Gastroesophageal sphincter (tissue), 4 donors: Measurements from ENCODE around the gene TSPAN9. TPM values are rescaled to one million over a fixed set of nuclear protein-coding genes. Genes with fewer than 3 reads are reported as not detected.

Experiments
- ATAC-seq: fragments of 150-250 bp; one replicate; pipeline ENCODE4 v1.9.1; 2016; ENCODE audit warnings: mild to moderate bottlenecking, moderate library complexity
- H3K27ac ChIP-seq, 4 donors: fragments of 200-600 bp; sonication (generic) in 3 of 4; 1 replicate in 3 of 4; 2 replicates in 1 of 4; pipeline ENCODE4 v1.5.1; 2016 to 2019
- H3K27me3 ChIP-seq: fragments of 200-600 bp; sonication (generic); one replicate; pipeline ENCODE4 v1.5.1; 2019
- H3K36me3 ChIP-seq, 2 donors: fragments of 200-600 bp; sonication (generic); one replicate each; pipeline ENCODE4 v1.5.1; 2019; ENCODE audit warnings: control low read depth in 1 of 2
- H3K4me1 ChIP-seq, 3 donors: fragments of 200-600 bp; sonication (generic); 1 replicate in 2 of 3; 2 replicates in 1 of 3; pipeline ENCODE4 v1.5.1; 2016 to 2019; ENCODE audit warnings: control low read depth in 2 of 3
- H3K4me3 ChIP-seq, 2 donors: fragments of 200-600 bp; sonication (generic); one replicate each; pipeline ENCODE4 v1.5.1; 2019; ENCODE audit warnings: mild to moderate bottlenecking in 1 of 2, moderate library complexity in 1 of 2
- H3K9me3 ChIP-seq, 3 donors: fragments of 200-600 bp; sonication (generic); one replicate each; pipeline ENCODE4 v1.5.1; 2017 to 2019; ENCODE audit warnings: control low read depth in 2 of 3
- EP300 ChIP-seq: sonication (generic); formaldehyde crosslinking; IDR thresholded peaks from one replicate; pipeline ENCODE4 v1.6.1; 2017; ENCODE audit warnings: antibody characterized with exemption, mild to moderate bottlenecking
- POLR2A ChIP-seq, 2 donors: fragments of 450-650 bp; IDR thresholded peaks; one replicate each; pipeline ENCODE4 v1.6.1; 2017; ENCODE audit warnings: antibody characterized with exemption in 2 of 2, mild to moderate bottlenecking in 2 of 2, moderate library complexity in 1 of 2
- POLR2AphosphoS5 ChIP-seq: sonication (generic); formaldehyde crosslinking; IDR thresholded peaks from one replicate; pipeline ENCODE4 v1.6.1; 2017; ENCODE audit warnings: antibody characterized with exemption
- WGBS, 2 donors: methylation state at CpG; one replicate each; pipeline ENCODE4 v1.1.5; 2018; ENCODE audit warnings: low coverage in 1 of 2; 5-methylcytosine and 5-hydroxymethylcytosine counted together
- total RNA-seq, 4 donors: library from RNA; depleted of rRNA; stranded (reverse); fragments of >200 nt; gene quantifications; one replicate each; pipeline ENCODE4 v1.1.0, GENCODE V29; 2016
- TF ChIP-seq, protein P1 (sequence below), 4 experiments: fragments of 200-600 bp in 2 of 4; fragments of 450-650 bp in 2 of 4; sonication (generic) in 1 of 4; IDR thresholded peaks; one replicate each; pipeline ENCODE4 v1.5.1; 2017 to 2019; ENCODE audit warnings: antibody characterized with exemption in 4 of 4, mild to moderate bottlenecking in 2 of 4, moderate library complexity in 2 of 4

Gene TSPAN9
- total RNA-seq, 4 donors from 2014 or later = 19.5 to 30.2 (median 26.0) TPM

- TF ChIP-seq POLR2A (IDR thresholded peaks at IDR 0.05) = no peak
- no peak for TF ChIP-seq EP300
- H3K4me1 ChIP-seq = peaks cover 0 to 27% (median 7%) of the 10 kb centered on the region in 3 donors
- no peak overlapping the region for H3K4me3 ChIP-seq
- no peaks in the 10 kb centered on the region for H3K27me3 ChIP-seq
- peak overlapping the region in 1 of 4 donors; percentile 44 for H3K27ac ChIP-seq
- H3K9me3 ChIP-seq = no peaks in the 10 kb centered on the region
- WGBS, 2 donors = 93% methylated on average over 2 of the region's 11 CpGs; no CpG with 5 or more reads in 1 of the 2 donors
- H3K36me3 ChIP-seq = peaks cover 0 to 4% of the 10 kb centered on the region in 2 donors
- no peak for ATAC-seq
Observed at GRCh38 chr12:3185260-3185870, 108.2 kb downstream of the TSPAN9 start.

DNA sequence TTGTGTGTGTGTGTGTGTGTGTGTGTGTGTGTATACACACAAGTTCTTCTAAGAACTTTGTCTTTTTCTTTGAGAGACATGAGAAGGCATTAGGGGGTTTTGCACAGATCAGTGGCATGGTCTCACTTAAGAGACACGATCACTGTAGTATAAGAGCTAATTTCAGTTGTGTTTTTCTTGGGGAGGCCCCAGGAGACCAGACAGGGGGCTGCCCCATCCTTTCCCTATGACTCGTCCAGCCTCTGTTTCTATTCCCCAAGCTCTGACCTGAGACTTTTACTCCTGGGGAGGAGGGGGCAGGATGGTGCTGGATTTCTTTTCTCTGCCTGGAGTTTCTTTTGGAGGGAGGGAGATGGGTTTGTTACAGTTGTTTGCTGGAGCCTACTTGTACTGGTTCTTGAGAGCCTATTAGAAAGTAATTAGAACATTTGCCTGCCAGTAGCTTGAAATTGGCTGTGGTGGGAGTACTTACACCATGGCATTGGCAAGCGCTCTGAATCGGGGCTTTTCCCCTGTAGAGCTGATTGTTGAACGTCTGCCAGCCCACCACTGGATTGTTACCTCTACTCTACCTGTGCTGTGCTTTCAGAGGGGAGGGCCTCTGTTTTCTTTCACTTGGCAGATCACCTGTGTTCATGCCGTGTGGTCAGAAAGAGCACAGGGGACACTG lies 109.5 kb downstream of the TSPAN9 start:
- no peaks in the 10 kb centered on the region for H3K9me3 ChIP-seq
- no peak overlapping the region for H3K27ac ChIP-seq
- TF ChIP-seq EP300 = no peak
- TF ChIP-seq, protein P1, sequence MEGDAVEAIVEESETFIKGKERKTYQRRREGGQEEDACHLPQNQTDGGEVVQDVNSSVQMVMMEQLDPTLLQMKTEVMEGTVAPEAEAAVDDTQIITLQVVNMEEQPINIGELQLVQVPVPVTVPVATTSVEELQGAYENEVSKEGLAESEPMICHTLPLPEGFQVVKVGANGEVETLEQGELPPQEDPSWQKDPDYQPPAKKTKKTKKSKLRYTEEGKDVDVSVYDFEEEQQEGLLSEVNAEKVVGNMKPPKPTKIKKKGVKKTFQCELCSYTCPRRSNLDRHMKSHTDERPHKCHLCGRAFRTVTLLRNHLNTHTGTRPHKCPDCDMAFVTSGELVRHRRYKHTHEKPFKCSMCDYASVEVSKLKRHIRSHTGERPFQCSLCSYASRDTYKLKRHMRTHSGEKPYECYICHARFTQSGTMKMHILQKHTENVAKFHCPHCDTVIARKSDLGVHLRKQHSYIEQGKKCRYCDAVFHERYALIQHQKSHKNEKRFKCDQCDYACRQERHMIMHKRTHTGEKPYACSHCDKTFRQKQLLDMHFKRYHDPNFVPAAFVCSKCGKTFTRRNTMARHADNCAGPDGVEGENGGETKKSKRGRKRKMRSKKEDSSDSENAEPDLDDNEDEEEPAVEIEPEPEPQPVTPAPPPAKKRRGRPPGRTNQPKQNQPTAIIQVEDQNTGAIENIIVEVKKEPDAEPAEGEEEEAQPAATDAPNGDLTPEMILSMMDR (IDR thresholded peaks at IDR 0.05) = no peak
- no peak for TF ChIP-seq POLR2AphosphoS5
- no peak for TF ChIP-seq POLR2A (IDR thresholded peaks at IDR 0.05)
- H3K4me1 ChIP-seq = peaks cover 0 to 27% (median 7%) of the 10 kb centered on the region in 3 donors
- H3K4me3 ChIP-seq = no peak overlapping the region
- 80 to 90% methylated on average over 4 to 5 of the region's 6 CpGs for WGBS, 2 donors
- no peaks in the 10 kb centered on the region for H3K27me3 ChIP-seq
- H3K36me3 ChIP-seq = peaks cover 0 to 4% of the 10 kb centered on the region in 2 donors
- ATAC-seq = no peak

DNA sequence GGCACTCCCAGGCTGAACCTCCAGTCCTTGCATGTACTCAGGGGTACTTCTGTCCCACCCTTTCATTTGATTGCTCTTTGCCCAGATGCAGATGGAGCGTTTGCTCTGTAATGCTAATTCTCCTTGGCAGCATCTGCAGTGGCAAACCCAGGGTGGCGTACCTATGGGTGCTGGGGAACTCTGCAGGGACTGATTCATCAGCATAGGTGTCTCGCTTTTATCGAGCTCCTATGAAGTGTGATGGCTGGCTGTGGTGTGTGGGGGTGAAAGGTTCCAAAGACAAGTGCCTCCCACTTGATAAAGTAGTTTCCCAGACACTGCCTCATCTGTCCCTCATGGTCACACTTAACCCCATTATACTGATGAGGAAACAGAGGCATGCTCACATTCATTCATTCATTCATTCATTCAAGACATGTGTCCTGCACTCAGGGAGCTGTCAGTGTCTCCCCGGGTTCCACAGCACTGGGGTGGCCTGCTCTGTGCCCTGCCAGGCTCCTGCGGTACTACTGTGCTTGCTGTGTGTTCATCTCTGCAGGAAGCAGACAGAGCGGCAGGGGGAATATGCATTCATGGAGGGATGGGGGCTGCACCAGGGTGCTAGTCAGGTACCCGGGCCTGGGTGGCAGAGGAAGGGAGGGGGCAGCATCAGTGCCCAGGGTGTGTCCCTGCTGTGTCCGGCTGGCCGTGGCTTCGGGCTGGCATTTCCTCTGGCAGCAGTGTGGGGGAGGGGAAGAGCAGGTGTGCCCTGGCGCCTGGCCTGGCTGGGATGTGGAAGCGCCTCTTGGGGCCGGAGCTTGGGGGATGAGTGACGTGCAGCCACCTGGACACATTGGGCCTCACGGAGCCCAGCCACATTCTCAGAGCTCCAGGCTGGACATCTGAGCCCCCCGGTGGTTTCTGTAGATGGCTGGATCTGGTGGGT lies 110.9 kb downstream of the TSPAN9 start:
- no peaks in the 10 kb centered on the region for H3K36me3 ChIP-seq
- H3K27me3 ChIP-seq = no peaks in the 10 kb centered on the region
- H3K27ac ChIP-seq = no peak overlapping the region
- no peak overlapping the region for H3K4me3 ChIP-seq
- peaks cover 0 to 27% (median 7%) of the 10 kb centered on the region in 3 donors for H3K4me1 ChIP-seq
- TF ChIP-seq, protein P1 (IDR thresholded peaks at IDR 0.05) = no peak
- TF ChIP-seq POLR2A (IDR thresholded peaks at IDR 0.05) = no peak
- no peak for TF ChIP-seq POLR2AphosphoS5
- TF ChIP-seq EP300 = no peak
- 80% methylated on average over 1 of the region's 17 CpGs; no CpG with 5 or more reads in 1 of the 2 donors for WGBS, 2 donors
- no peaks in the 10 kb centered on the region for H3K9me3 ChIP-seq
- no peak for ATAC-seq

GRCh38 chr12:3189282-3189681 lies 112.1 kb downstream of the TSPAN9 start:
- Histone ChIP-seq H3K27ac (no peak overlapping the region), H3K36me3 (no peaks in the 10 kb centered on the region), H3K27me3 (no peaks in the 10 kb centered on the region), H3K9me3 (no peaks in the 10 kb centered on the region), H3K4me3 (no peak overlapping the region), H3K4me1 (peaks cover 0 to 27% (median 7%) of the 10 kb centered on the region in 3 donors)
- TF ChIP-seq POLR2AphosphoS5 = no peak
- no peak for TF ChIP-seq EP300
- TF ChIP-seq POLR2A (IDR thresholded peaks at IDR 0.05) = no peak
- TF ChIP-seq, protein P1 (IDR thresholded peaks at IDR 0.05) = no peak
- no peak for ATAC-seq
- WGBS, 2 donors = no CpG with 5 or more reads among the region's 2 CpGs

- no peak for TF ChIP-seq POLR2AphosphoS5
- no peak for TF ChIP-seq POLR2A (IDR thresholded peaks at IDR 0.05)
- TF ChIP-seq, protein P1 (IDR thresholded peaks at IDR 0.05) = no peak
- no peak for TF ChIP-seq EP300
Observed at GRCh38 chr12:3190101-3190500, 112.9 kb downstream of the TSPAN9 start.

More at GRCh38 chr12:3190101-3190500, 112.9 kb downstream of the TSPAN9 start:
- Histone ChIP-seq H3K27ac (no peak overlapping the region), H3K27me3 (no peaks in the 10 kb centered on the region), H3K9me3 (no peaks in the 10 kb centered on the region), H3K4me1 (peaks cover 0 to 21% (median 7%) of the 10 kb centered on the region in 3 donors), H3K36me3 (no peaks in the 10 kb centered on the region), H3K4me3 (no peak overlapping the region)
- no peak for ATAC-seq
- 59% methylated on average over 8 of the region's 9 CpGs; no CpG with 5 or more reads in 1 of the 2 donors for WGBS, 2 donors
